ENCODE results near the gene WDR33.

Gene WDR33

DNA sequence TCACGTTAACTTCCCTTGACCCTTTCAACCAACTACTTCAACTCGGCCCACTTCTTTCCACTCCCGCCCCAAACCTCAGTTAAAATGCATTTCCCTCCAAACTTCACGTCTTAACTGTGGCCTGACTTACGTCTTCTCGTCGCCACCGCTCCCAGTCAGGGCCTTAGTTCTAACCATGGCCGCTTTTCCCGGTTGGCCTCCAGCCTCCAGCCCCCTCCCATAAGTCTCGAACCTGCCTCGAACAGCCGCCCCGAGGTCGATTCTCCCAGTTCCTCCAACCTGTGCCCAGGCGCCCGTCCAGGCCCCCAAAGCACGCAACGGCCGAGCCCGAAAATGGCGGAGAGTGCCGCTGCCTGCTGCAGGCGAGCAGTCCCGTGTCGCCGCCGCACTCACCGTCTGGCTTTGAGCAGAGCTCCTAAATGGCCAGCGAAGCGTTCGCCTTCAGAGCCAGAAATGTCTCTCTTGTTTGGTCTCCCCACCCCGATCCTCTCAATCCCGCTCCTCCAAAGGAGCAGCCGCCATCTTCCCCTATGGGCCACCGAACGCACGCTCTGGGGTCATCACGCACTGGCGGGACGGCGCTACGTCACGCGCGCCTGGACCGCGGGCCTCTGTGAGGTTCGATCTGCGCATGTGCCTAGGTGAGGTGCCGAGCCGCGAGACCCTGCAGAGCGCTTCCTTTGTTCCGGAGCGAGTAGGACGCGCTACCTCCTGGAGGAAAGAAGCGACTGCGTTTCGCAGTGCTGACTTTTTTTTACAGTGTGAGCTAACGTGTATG is at the start of gene WDR33:
TSS of gene WDR33 (minus strand) at position 553 of the 778 bp plus-strand sequence. CDS start 40,190 bp downstream, outside the sequence.
- H3K4me3 ChIP-seq (ENCODE audit: low read length), result peak within 1 kb of the TSS; percentile 85
- H3K4me1 ChIP-seq (ENCODE audit: control insufficient read depth, insufficient read depth, low read length), result no peaks in the 10 kb centered on the region
- H3K36me3 ChIP-seq (ENCODE audit: control insufficient read depth, insufficient read depth, low read length), result no peaks in the 10 kb centered on the region
- no peaks in the 10 kb centered on the region for H3K27me3 ChIP-seq (ENCODE audit: control insufficient read depth, insufficient read depth, low read length)
- no peak within 1 kb of the TSS for H3K27ac ChIP-seq (ENCODE audit: low read length)
- peak; percentile 86 for DNase-seq (ENCODE audit: low read depth, low spot score)
- no peaks in the 10 kb centered on the region for H3K9me3 ChIP-seq (ENCODE audit: control insufficient read depth, insufficient read depth, low read length)
- no CpG with 5 or more reads among the region's 62 CpGs for WGBS (ENCODE audit: insufficient coverage, insufficient read length)

GRCh38 chr2:127860130-127860529 is 49.2 kb upstream of the WDR33 start:
- no CpG with 5 or more reads among the region's 5 CpGs for WGBS (ENCODE audit: insufficient coverage, insufficient read length)
- peaks cover 5% of the 10 kb centered on the region for H3K4me1 ChIP-seq (ENCODE audit: control insufficient read depth, insufficient read depth, low read length)
- no peaks in the 10 kb centered on the region for H3K27me3 ChIP-seq (ENCODE audit: control insufficient read depth, insufficient read depth, low read length)
- H3K27ac ChIP-seq (ENCODE audit: low read length), result no peak overlapping the region
- H3K36me3 ChIP-seq (ENCODE audit: control insufficient read depth, insufficient read depth, low read length), result peaks cover 14% of the 10 kb centered on the region; the same call in 1 of the 2 replicates
- no peaks in the 10 kb centered on the region for H3K9me3 ChIP-seq (ENCODE audit: control insufficient read depth, insufficient read depth, low read length)
- H3K4me3 ChIP-seq (ENCODE audit: low read length), result no peak overlapping the region
- no peak for DNase-seq (ENCODE audit: low read depth, low spot score)

GRCh38 chr2:127859712-127860085 is 48.7 kb upstream of the WDR33 start:
- H3K9me3 ChIP-seq (ENCODE audit: control insufficient read depth, insufficient read depth, low read length), result no peaks in the 10 kb centered on the region
- H3K36me3 ChIP-seq (ENCODE audit: control insufficient read depth, insufficient read depth, low read length), result 0 out of 2 replicates have a peak, but pooled peaks cover 10% of the 10 kb centered on the region
- DNase-seq (ENCODE audit: low read depth, low spot score), result peak; percentile 72
- WGBS (ENCODE audit: insufficient coverage, insufficient read length), result no CpG with 5 or more reads among the region's 8 CpGs
- no peaks in the 10 kb centered on the region for H3K27me3 ChIP-seq (ENCODE audit: control insufficient read depth, insufficient read depth, low read length)
- no peak overlapping the region for H3K27ac ChIP-seq (ENCODE audit: low read length)
- peaks cover 5% of the 10 kb centered on the region for H3K4me1 ChIP-seq (ENCODE audit: control insufficient read depth, insufficient read depth, low read length)
- H3K4me3 ChIP-seq (ENCODE audit: low read length), result no peak overlapping the region

DNA sequence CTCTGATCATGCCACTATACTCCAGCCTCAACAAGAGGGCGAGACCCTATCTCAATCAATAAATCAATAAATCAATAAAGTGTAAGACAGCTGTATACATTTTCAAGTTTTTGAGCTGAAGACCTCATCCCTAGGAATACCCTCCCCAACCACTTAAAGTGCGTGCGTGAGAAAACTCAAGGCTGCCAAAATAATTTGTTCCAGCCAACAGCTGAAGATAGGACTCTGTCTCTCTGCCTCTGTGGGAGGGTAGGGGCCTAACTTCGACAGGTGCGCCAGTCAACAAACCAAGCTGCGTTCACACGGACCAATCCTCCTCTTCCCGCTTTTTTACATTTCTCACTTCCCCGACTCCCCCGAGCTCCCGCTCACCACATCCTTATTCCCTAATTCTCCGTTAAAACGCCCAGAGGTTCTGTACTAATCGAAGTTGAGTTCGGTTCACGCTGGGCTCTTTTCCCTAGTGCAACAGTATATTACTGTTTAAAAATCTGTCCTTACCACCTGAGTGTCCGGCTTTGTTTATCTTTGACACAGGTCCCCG is 46.4 kb upstream of the WDR33 start:
- Histone ChIP-seq H3K4me1 (ENCODE audit: control insufficient read depth, insufficient read depth, low read length) (peaks cover 5% of the 10 kb centered on the region; the same call in 1 of the 2 replicates), H3K27ac (ENCODE audit: low read length) (no peak overlapping the region), H3K9me3 (ENCODE audit: control insufficient read depth, insufficient read depth, low read length) (no peaks in the 10 kb centered on the region), H3K27me3 (ENCODE audit: control insufficient read depth, insufficient read depth, low read length) (no peaks in the 10 kb centered on the region), H3K4me3 (ENCODE audit: low read length) (peak overlapping the region; percentile 82; the same call in 1 of the 2 replicates), H3K36me3 (ENCODE audit: control insufficient read depth, insufficient read depth, low read length) (no peaks in the 10 kb centered on the region)
- no CpG with 5 or more reads among the region's 18 CpGs for WGBS (ENCODE audit: insufficient coverage, insufficient read length)
- DNase-seq (ENCODE audit: low read depth, low spot score), result no peak

DNA sequence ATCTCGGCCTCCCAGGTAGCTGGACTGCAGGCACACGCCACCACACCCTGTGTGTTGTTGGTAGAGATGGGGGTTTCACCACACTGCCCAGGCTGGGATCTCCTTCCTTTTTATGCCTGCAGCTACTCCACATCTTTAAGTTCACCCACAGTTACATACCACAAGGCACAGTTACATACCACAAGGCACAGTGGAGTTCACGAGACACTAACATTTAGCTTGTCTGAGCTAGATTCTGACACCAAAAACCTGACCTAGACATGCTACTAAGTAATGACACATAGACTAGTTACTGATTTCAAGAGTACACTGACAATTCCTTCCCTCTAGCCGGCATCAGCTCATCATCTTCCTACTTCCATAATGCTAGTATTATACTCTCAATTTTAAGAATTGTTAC is 42.7 kb upstream of the WDR33 start:
- H3K27ac ChIP-seq (ENCODE audit: low read length), result no peak overlapping the region
- H3K9me3 ChIP-seq (ENCODE audit: control insufficient read depth, insufficient read depth, low read length), result no peaks in the 10 kb centered on the region
- no CpG with 5 or more reads among the region's 4 CpGs for WGBS (ENCODE audit: insufficient coverage, insufficient read length)
- H3K4me1 ChIP-seq (ENCODE audit: control insufficient read depth, insufficient read depth, low read length), result no peaks in the 10 kb centered on the region
- H3K36me3 ChIP-seq (ENCODE audit: control insufficient read depth, insufficient read depth, low read length), result peaks cover 2% of the 10 kb centered on the region; the same call in 1 of the 2 replicates
- no peak for DNase-seq (ENCODE audit: low read depth, low spot score)
- H3K4me3 ChIP-seq (ENCODE audit: low read length), result no peak overlapping the region
- no peaks in the 10 kb centered on the region for H3K27me3 ChIP-seq (ENCODE audit: control insufficient read depth, insufficient read depth, low read length)

- Histone ChIP-seq H3K27ac (ENCODE audit: low read length) (no peak overlapping the region), H3K9me3 (ENCODE audit: control insufficient read depth, insufficient read depth, low read length) (no peaks in the 10 kb centered on the region), H3K4me1 (ENCODE audit: control insufficient read depth, insufficient read depth, low read length) (no peaks in the 10 kb centered on the region), H3K27me3 (ENCODE audit: control insufficient read depth, insufficient read depth, low read length) (no peaks in the 10 kb centered on the region), H3K36me3 (ENCODE audit: control insufficient read depth, insufficient read depth, low read length) (peaks cover 7% of the 10 kb centered on the region; the same call in 1 of the 2 replicates), H3K4me3 (ENCODE audit: low read length) (no peak overlapping the region)
- WGBS (ENCODE audit: insufficient coverage, insufficient read length), result no CpG with 5 or more reads among the region's 8 CpGs
- DNase-seq (ENCODE audit: low read depth, low spot score), result no peak
These were observed 41.4 kb upstream of the WDR33 start for GRCh38 chr2:127852388-127852787.

DNA sequence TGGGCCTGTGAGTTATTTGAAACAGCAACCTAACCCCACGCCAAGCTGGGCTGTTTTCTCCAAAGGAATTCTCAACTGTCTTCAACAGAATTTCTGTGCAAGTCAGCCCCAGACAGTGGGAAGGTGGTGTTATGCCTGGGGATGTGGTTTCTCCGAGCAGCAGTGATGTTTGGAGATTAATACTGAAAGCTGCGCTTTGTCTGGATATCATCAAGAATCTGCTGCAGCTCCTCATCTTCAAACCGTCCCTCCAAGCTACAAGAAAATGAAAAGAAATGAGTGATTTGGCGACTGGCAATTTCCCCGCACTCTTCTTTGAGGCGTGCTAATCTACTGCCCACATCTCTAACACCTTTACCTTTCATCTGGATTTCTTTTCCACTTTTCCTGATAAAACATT is 37.0 kb upstream of the WDR33 start:
- H3K36me3 ChIP-seq (ENCODE audit: control insufficient read depth, insufficient read depth, low read length), result peaks cover 17% of the 10 kb centered on the region; the same call in 1 of the 2 replicates

DNA sequence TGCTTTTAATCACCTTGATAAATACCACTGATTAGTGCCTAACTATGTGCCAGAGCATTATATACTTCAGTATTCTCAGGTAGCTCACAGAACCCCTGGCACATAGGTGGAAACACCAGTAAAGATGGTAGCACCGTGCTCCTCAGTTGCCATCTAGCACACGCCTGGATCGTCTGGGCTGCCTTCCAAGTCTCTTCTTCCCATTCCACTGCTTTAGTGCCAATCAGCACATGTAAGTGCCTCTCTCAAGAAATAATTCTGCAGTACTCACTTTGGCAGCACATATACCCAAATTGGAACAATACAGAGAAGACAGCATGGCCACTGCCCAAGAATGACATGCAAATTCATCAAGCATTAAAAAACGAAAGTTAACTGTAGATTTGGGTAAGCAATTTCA is 34.0 kb upstream of the WDR33 start:
- no CpG with 5 or more reads among the region's 4 CpGs for WGBS (ENCODE audit: insufficient coverage, insufficient read length)
- H3K36me3 ChIP-seq (ENCODE audit: control insufficient read depth, insufficient read depth, low read length), result peaks cover 17% of the 10 kb centered on the region; the same call in 1 of the 2 replicates
- DNase-seq (ENCODE audit: low read depth, low spot score), result no peak
- H3K4me1 ChIP-seq (ENCODE audit: control insufficient read depth, insufficient read depth, low read length), result no peaks in the 10 kb centered on the region
- H3K4me3 ChIP-seq (ENCODE audit: low read length), result no peak overlapping the region
- H3K9me3 ChIP-seq (ENCODE audit: control insufficient read depth, insufficient read depth, low read length), result no peaks in the 10 kb centered on the region
- no peaks in the 10 kb centered on the region for H3K27me3 ChIP-seq (ENCODE audit: control insufficient read depth, insufficient read depth, low read length)
- no peak overlapping the region for H3K27ac ChIP-seq (ENCODE audit: low read length)

More for the DNA sequence above, 37.0 kb upstream of the WDR33 start:
- Histone ChIP-seq H3K9me3 (ENCODE audit: control insufficient read depth, insufficient read depth, low read length) (no peaks in the 10 kb centered on the region), H3K27ac (ENCODE audit: low read length) (no peak overlapping the region), H3K4me1 (ENCODE audit: control insufficient read depth, insufficient read depth, low read length) (no peaks in the 10 kb centered on the region), H3K4me3 (ENCODE audit: low read length) (no peak overlapping the region), H3K27me3 (ENCODE audit: control insufficient read depth, insufficient read depth, low read length) (no peaks in the 10 kb centered on the region)
- no CpG with 5 or more reads among the region's 7 CpGs for WGBS (ENCODE audit: insufficient coverage, insufficient read length)
- no peak for DNase-seq (ENCODE audit: low read depth, low spot score)

DNA sequence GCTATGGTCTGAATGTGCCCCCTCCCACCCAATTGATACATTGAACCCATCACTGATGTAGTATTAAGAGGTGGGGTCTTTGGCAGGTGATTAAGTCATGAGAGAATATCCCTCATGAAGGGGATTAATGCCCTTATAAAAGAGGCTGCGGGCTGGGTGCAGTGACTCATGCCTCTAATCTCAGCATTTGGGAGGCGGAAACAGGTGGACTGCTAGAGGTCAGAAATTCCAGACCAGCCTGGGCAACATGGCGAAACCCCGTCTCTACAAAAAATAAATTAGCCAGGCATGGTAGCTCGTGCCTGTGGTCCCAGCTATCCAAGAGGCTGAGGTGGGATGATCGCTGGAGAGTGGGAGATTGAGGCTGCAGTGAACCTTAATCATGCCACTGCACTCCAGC is 32.7 kb upstream of the WDR33 start:
- no CpG with 5 or more reads among the region's 6 CpGs for WGBS (ENCODE audit: insufficient coverage, insufficient read length)
- Histone ChIP-seq H3K27ac (ENCODE audit: low read length) (no peak overlapping the region), H3K4me1 (ENCODE audit: control insufficient read depth, insufficient read depth, low read length) (no peaks in the 10 kb centered on the region), H3K27me3 (ENCODE audit: control insufficient read depth, insufficient read depth, low read length) (no peaks in the 10 kb centered on the region), H3K4me3 (ENCODE audit: low read length) (no peak overlapping the region), H3K36me3 (ENCODE audit: control insufficient read depth, insufficient read depth, low read length) (peaks cover 15% of the 10 kb centered on the region; the same call in 1 of the 2 replicates), H3K9me3 (ENCODE audit: control insufficient read depth, insufficient read depth, low read length) (no peaks in the 10 kb centered on the region)
- DNase-seq (ENCODE audit: low read depth, low spot score), result no peak

- Histone ChIP-seq H3K4me1 (ENCODE audit: control insufficient read depth, insufficient read depth, low read length) (no peaks in the 10 kb centered on the region), H3K36me3 (ENCODE audit: control insufficient read depth, insufficient read depth, low read length) (peaks cover 4% of the 10 kb centered on the region; the same call in 1 of the 2 replicates), H3K9me3 (ENCODE audit: control insufficient read depth, insufficient read depth, low read length) (no peaks in the 10 kb centered on the region), H3K27me3 (ENCODE audit: control insufficient read depth, insufficient read depth, low read length) (no peaks in the 10 kb centered on the region), H3K27ac (ENCODE audit: low read length) (no peak overlapping the region), H3K4me3 (ENCODE audit: low read length) (no peak overlapping the region)
- DNase-seq (ENCODE audit: low read depth, low spot score), result no peak
- WGBS (ENCODE audit: insufficient coverage, insufficient read length), result no CpG with 5 or more reads among the region's 20 CpGs
These were observed 30.7 kb upstream of the WDR33 start for GRCh38 chr2:127841466-127842178.

Data from iPS DF 6.9 (cell line).